Measurements from ENCODE around the gene KRTAP5-5. TPM values are rescaled to one million over a fixed set of nuclear protein-coding genes. Genes with fewer than 3 reads are reported as not detected.
"Not testable (repeated sequence)": the region's sequence is repeated elsewhere in the genome, so short reads cannot be mapped to it uniquely, and the experiment has no call there.

Gene KRTAP5-5
- total RNA-seq, 2 experiments from 2014 or later: not detected

DNA sequence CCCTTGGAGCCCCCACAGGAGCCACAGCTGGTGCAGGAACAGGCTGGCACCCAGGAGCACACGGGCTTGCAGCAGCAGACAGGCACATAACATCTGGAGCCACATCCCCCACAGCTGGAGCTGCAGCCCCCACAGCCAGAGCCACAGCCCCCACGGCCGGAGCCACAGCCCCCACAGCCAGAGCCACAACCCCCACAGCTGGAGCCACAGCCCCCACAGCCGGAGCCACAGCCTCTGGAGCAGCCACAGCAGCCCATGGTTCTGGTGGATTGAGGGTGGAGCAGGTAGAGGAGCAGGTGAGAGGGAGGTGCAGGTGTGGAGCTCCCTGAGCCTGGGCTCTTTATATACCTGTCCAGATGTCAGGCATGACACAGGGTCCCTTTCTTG lies 31.6 kb upstream of the KRTAP5-5 start, which contains the start of gene KRTAP5-2:
KRTAP5-2 (minus strand) TSS at position 301 of the 387 bp plus-strand sequence; CDS start at position 257, 44 bp downstream.
- CTCF ChIA-PET: interaction anchor here (0.8 to 1.0 kb wide), 2 partner anchors 23 to 41 kb away, joined by 3 read pairs; no protein-coding TSS in a partner anchor
- peaks cover 71% of the 10 kb centered on the region for H3K27me3 Mint-ChIP-seq
- H3K4me1 Mint-ChIP-seq: peaks cover 12% of the 10 kb centered on the region

DNA sequence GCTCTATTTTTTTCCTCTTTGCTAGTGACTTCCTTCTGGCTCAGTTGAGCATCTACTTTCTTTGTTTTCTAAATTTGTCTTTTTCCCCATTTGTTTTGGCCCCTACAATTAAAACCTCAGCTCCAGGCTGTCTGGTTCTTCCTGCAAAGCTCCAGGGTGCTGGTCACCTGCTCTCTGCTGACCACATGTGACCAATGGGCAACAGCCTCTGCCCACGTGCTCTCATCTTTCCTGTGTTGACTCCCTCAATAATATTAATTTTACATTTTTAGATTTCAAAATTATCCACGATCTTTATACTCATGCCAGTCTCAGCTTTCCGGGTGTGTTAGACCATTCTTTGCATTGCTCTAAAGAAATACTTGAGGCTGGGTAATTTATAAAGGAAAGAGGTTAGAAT lies 31.2 kb upstream of the KRTAP5-5 start:
- Mint-ChIP-seq H3K4me1 (peaks cover 12% of the 10 kb centered on the region), H3K27me3 (peaks cover 73% of the 10 kb centered on the region)
- H3K4me3 Mint-ChIP-seq; POLR2A ChIA-PET; DNase-seq; H3K27ac Mint-ChIP-seq; H3K36me3 Mint-ChIP-seq (ENCODE audit: low read depth); H3K9me3 Mint-ChIP-seq: not testable (repeated sequence)
- CTCF ChIA-PET: interaction anchor here (0.8 to 1.0 kb wide), 2 partner anchors 24 to 41 kb away, joined by 3 read pairs; no protein-coding TSS in a partner anchor

More for the DNA sequence above, 31.6 kb upstream of the KRTAP5-5 start, which contains the start of gene KRTAP5-2:
- no peaks in the 10 kb centered on the region for H3K36me3 Mint-ChIP-seq (ENCODE audit: low read depth)
- POLR2A ChIA-PET: no interaction called here
- no peaks in the 10 kb centered on the region for H3K9me3 Mint-ChIP-seq
- no peak within 1 kb of the TSS for H3K27ac Mint-ChIP-seq
- H3K4me3 Mint-ChIP-seq: no peak within 1 kb of the TSS
- DNase-seq: no peak

DNA sequence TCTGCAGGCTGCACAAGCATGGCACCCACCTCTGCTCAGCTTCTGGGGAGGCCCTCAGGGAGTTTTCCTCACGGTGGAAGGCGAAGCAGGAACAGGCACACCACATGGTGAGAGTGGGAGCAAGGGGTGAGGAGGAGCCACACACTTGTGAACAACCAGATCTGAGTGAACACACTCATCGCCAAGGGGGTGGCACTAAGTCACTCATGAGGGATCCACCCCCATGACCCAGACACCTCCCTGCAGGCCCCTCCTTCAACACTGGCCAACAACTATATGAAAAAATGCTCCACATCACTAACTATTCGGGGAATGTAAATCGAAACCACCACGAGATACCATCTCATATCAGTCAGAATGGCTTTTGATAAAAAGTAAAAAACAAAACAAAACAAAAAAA lies 30.8 kb upstream of the KRTAP5-5 start:
- H3K36me3 Mint-ChIP-seq (ENCODE audit: low read depth): no peaks in the 10 kb centered on the region
- POLR2A ChIA-PET: no interaction called here

DNA sequence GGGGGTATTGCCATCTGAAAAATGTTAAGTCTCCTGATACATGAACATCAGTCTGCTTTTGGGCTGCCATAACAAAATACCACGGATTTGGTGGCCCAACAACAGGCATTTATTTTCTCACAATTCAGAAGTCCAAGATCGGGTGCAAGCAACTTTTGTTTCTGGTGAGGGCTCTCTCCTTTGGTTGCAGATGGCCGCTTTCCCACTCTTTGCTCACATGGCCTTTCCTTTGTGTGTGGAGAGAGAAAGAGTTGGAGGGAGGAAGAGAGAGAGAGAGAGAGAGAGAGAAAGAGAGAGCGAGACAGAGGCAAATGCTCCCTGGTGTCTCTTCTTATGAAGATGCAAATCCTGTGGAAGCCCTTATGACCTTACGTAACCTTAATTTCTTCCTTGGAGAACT lies 28.9 kb upstream of the KRTAP5-5 start:
- POLR2A ChIA-PET: no interaction called here
- CTCF ChIA-PET: no interaction called here
- Mint-ChIP-seq H3K27ac (no peak overlapping the region), H3K27me3 (peaks cover 62% of the 10 kb centered on the region), H3K9me3 (no peaks in the 10 kb centered on the region), H3K4me1 (peaks cover 13% of the 10 kb centered on the region), H3K4me3 (no peak overlapping the region), H3K36me3 (ENCODE audit: low read depth) (no peaks in the 10 kb centered on the region)
- DNase-seq: no peak

More for the DNA sequence above, 30.8 kb upstream of the KRTAP5-5 start:
- CTCF ChIA-PET: interaction anchor here (0.7 to 1.0 kb wide), 3 partner anchors 24 to 212 kb away, joined by 3 to 7 read pairs (median 3); no protein-coding TSS in a partner anchor
- no peak overlapping the region for H3K4me3 Mint-ChIP-seq
- no peak for DNase-seq
- peaks cover 12% of the 10 kb centered on the region for H3K4me1 Mint-ChIP-seq
- H3K27ac Mint-ChIP-seq: no peak overlapping the region
- H3K9me3 Mint-ChIP-seq: no peaks in the 10 kb centered on the region
- H3K27me3 Mint-ChIP-seq: peaks cover 73% of the 10 kb centered on the region

DNA sequence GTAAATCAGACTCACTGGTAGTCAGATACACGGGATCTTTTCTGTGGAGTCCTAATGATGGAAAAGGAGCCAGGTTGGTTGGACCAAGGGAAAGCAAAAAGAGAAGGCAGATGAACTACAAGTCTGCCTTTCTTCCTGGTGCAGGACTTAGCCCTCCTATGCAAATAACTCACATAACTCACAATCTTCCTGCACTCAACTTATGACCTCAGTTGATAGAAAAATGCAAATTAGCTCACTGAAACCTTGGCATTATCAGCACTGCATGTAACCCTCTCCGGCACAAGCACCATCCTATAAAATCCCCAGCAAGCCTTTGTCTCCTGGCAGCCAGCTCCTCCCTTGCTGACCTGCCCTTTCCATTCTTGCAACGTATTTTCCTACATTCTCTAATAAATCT lies 27.9 kb upstream of the KRTAP5-5 start:
- H3K9me3 Mint-ChIP-seq; DNase-seq; H3K36me3 Mint-ChIP-seq (ENCODE audit: low read depth); POLR2A ChIA-PET; H3K4me3 Mint-ChIP-seq; CTCF ChIA-PET; H3K27ac Mint-ChIP-seq: not testable (repeated sequence)
- Mint-ChIP-seq H3K4me1 (peaks cover 18% of the 10 kb centered on the region), H3K27me3 (peaks cover 61% of the 10 kb centered on the region)

DNA sequence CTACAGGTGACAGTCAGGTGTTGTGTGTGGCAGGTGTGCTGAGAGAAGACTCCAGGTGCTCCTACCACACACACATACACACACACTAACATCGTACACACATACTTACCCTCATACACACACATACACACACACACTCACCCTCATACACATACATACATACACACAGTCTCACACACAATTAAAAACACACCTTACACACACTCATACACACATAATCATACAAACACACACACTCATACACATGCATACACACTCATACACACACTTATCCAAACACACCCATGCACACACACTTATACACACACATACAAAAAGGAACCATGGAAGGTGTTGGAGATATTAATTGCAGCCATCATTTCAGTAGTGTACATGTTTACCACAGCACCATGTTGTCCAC lies 25.9 kb upstream of the KRTAP5-5 start:
- Mint-ChIP-seq H3K27me3 (peaks cover 56% of the 10 kb centered on the region), H3K4me3 (no peak overlapping the region), H3K27ac (no peak overlapping the region), H3K36me3 (ENCODE audit: low read depth) (no peaks in the 10 kb centered on the region), H3K9me3 (no peaks in the 10 kb centered on the region), H3K4me1 (peaks cover 20% of the 10 kb centered on the region)
- CTCF ChIA-PET: no interaction called here
- POLR2A ChIA-PET: no interaction called here
- DNase-seq: no peak

DNA sequence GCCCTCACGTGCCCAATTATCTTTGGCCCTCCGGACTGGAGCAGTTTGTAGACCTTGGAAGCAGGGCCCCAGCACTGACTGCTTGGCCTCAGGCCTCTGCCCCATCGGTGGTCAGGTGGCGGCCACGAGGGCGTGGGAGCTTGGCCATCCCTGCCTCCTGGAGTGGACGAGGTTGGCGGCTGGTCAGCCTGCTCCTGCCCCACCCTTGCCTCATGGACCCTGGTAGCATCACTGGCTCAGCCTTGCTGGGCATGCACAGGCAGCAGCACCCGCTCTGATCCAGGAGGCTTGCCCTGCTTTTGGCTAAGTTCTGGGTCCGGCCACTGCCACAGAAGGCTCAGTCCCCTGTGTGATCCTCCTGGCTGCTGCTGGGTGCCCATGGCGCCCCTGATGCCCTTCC lies 25.4 kb upstream of the KRTAP5-5 start:
- Mint-ChIP-seq H3K27ac (no peak overlapping the region), H3K27me3 (peaks cover 51% of the 10 kb centered on the region), H3K4me1 (peaks cover 17% of the 10 kb centered on the region), H3K4me3 (no peak overlapping the region), H3K9me3 (no peaks in the 10 kb centered on the region), H3K36me3 (ENCODE audit: low read depth) (no peaks in the 10 kb centered on the region)
- POLR2A ChIA-PET: no interaction called here
- CTCF ChIA-PET: no interaction called here
- no peak for DNase-seq

DNA sequence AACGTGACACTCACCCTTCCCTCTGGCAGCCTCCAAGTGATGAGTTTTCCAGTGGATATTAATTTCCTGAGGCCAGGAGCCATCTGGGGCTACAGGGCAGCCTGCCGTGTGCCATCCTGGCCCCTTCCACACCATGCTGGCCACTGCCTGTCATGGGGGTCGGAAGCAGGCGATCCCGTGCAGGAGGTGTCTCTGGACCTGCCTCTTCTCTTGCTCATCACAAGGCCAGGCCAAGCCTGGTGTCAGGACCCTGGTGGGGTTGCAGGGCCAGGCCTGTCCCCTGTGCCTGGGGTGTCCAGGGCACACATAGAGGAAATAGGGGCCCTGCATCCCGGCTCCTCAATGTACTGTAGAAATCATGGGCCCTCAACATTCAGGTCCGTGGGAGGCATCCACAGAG lies 24.9 kb upstream of the KRTAP5-5 start:
- Mint-ChIP-seq H3K36me3 (ENCODE audit: low read depth) (no peaks in the 10 kb centered on the region), H3K27me3 (peaks cover 46% of the 10 kb centered on the region), H3K4me1 (peaks cover 17% of the 10 kb centered on the region), H3K4me3 (no peak overlapping the region), H3K9me3 (no peaks in the 10 kb centered on the region), H3K27ac (no peak overlapping the region)
- POLR2A ChIA-PET: interaction anchor here (0.9 kb wide), 1 partner anchor 30 kb away, joined by 4 read pairs; no protein-coding TSS in a partner anchor
- CTCF ChIA-PET: interaction anchor here (1.0 to 1.8 kb wide), 2 partner anchors 10 to 30 kb away, joined by 6 to 14 read pairs; no protein-coding TSS in a partner anchor
- no peak for DNase-seq

DNA sequence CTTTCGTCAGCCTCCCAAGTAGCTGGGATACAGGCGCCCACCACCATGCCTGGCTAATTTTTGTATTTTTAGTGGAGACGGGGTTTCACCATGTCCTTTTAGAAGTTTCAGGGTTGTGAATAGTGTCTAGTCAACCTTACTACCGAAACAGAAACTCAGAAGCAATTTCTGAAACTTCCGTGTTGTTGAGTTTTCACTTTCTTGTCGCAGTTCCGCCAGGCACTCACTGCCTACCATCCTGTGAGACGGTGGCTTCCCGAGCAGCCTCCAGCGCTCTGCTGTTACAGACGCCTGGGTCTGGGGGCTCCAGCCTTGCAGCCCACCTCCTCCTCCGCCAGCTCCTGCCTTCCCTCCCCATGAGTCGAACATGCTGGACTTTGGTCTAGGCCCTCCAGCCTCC lies 23.7 kb upstream of the KRTAP5-5 start:
- H3K27ac Mint-ChIP-seq: peak overlapping the region; percentile 68
- POLR2A ChIA-PET: interaction anchor here (0.9 kb wide), 1 partner anchor 31 kb away, joined by 4 read pairs; no protein-coding TSS in a partner anchor
- not testable (repeated sequence) for H3K36me3 Mint-ChIP-seq (ENCODE audit: low read depth); H3K9me3 Mint-ChIP-seq
- peaks cover 41% of the 10 kb centered on the region for H3K27me3 Mint-ChIP-seq
- peaks cover 17% of the 10 kb centered on the region for H3K4me1 Mint-ChIP-seq
- H3K4me3 Mint-ChIP-seq: peak overlapping the region; percentile 51
- peak; percentile 52 for DNase-seq
- CTCF ChIA-PET: interaction anchor here (1.0 to 1.8 kb wide), 2 partner anchors 11 to 31 kb away, joined by 6 to 14 read pairs; no protein-coding TSS in a partner anchor

DNA sequence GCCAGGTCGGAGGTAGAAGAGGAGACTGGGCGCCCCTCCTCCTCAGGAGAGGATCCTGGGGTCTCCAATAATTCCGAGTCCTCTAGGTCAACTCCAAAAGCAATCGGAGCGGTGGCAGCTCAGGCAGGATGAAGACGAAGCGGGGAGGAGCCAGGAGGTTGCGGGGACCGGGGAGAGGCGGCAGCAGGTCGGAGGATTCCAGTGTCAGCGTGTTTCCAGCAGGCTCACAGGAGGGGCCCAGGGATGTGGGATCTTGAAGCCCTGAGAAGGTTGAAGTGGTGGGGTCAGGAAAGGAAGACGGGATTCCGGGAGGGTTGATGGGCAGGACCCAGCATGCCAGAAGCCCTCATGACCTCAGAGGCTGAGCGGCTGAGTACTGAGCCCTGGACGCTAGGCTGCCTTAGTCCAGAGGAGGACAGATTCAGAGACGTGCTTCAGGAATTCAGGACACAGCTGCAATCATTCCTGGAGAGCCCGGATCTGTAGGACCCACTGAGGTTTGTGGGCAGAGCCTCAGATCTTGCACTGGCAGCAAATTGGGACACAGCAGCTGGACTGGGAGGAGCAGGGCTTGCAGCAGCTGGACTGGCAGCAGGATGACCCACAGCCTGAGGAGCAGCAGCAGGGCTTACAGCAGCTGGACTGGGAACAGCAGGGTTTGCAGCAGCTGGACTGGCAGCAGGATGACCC lies 22.3 kb upstream of the KRTAP5-5 start:
- CTCF ChIA-PET: interaction anchor here (1.8 kb wide), 1 partner anchor 12 kb away, joined by 6 read pairs; no protein-coding TSS in a partner anchor
- H3K36me3 Mint-ChIP-seq (ENCODE audit: low read depth); H3K9me3 Mint-ChIP-seq; POLR2A ChIA-PET; H3K27ac Mint-ChIP-seq; H3K4me3 Mint-ChIP-seq; DNase-seq: not testable (repeated sequence)
- H3K4me1 Mint-ChIP-seq: peaks cover 17% of the 10 kb centered on the region
- peaks cover 33% of the 10 kb centered on the region for H3K27me3 Mint-ChIP-seq

DNA sequence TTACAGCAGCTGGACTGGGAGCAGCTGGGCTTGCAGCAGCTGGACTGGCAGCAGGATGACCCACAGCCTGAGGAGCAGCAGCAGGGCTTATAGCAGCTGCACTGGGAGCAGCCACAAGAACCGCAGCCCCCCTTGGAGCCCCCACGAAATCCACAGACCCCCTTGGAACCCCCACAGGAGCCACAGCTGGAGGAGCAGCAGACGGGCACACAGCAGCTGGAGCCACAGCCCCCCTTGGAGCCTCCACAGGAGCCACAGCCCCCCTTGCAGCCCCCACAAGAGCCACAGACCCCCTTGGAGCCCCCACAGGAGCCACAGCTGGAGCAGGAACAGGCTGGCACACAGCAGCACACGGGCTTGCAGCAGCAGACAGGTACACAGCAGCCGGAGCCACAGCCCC lies 21.7 kb upstream of the KRTAP5-5 start:
- H3K9me3 Mint-ChIP-seq; H3K36me3 Mint-ChIP-seq (ENCODE audit: low read depth); DNase-seq; POLR2A ChIA-PET; H3K27ac Mint-ChIP-seq; H3K4me3 Mint-ChIP-seq: not testable (repeated sequence)
- H3K4me1 Mint-ChIP-seq: peaks cover 17% of the 10 kb centered on the region
- H3K27me3 Mint-ChIP-seq: peaks cover 30% of the 10 kb centered on the region
- CTCF ChIA-PET: interaction anchor here (1.8 kb wide), 1 partner anchor 13 kb away, joined by 6 read pairs; no protein-coding TSS in a partner anchor

DNA sequence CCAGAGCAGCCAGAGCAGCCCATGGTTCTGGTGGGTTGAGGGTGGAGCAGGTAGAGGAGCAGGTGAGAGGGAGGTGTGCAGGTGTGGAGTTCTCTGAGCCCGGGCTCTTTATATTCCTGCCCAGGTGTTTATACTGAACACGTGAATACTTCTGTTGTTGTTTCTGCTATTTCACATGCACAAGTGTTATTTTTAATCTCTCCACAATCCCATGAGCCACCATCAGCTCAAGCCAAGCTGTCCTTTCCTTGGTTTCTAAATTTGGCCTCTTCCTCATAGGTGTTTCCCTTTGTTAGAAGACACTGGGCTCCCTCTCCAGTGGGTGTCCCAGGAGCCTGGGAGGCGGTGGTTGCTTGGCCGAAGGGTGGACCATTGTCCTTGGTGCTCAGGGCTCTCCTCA lies 21.2 kb upstream of the KRTAP5-5 start, which contains the start of gene KRTAP5-3:
KRTAP5-3 (minus strand) TSS at position 101 of the 400 bp plus-strand sequence; CDS start at position 23, 78 bp downstream.
- Mint-ChIP-seq H3K36me3 (ENCODE audit: low read depth) (no peaks in the 10 kb centered on the region), H3K4me1 (peaks cover 17% of the 10 kb centered on the region), H3K27me3 (peaks cover 25% of the 10 kb centered on the region), H3K27ac (no peak within 1 kb of the TSS), H3K9me3 (no peaks in the 10 kb centered on the region), H3K4me3 (no peak within 1 kb of the TSS)
- CTCF ChIA-PET: interaction anchor here (1.8 kb wide), 1 partner anchor 13 kb away, joined by 6 read pairs; no protein-coding TSS in a partner anchor
- no peak for DNase-seq
- POLR2A ChIA-PET: no interaction called here

DNA sequence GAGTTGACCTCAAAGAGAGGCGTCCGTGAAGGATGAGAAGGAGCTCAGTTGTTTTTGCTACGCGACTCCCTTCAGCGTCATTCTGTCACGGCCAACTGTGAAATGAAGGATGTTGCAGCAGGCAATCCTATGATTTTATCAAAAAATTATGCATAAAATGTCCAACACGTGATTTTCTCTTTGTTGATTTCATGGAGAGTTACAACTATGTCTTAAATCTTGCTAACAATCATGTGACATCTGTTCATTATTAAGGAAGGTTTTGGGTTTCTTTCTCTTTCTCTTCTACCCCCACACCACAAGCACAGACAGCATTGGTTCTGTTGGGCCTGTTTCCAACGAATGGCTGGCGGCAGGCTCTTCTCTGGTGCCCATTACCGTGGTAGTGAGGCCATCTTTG lies 11.3 kb upstream of the KRTAP5-5 start:
- H3K36me3 Mint-ChIP-seq (ENCODE audit: low read depth): no peaks in the 10 kb centered on the region
- peaks cover 7% of the 10 kb centered on the region for H3K4me1 Mint-ChIP-seq
- CTCF ChIA-PET: interaction anchor here (1.1 to 1.5 kb wide), 5 partner anchors 8 to 71 kb away, joined by 3 to 6 read pairs (median 3); no protein-coding TSS in a partner anchor
- POLR2A ChIA-PET: no interaction called here
- no peak for DNase-seq
- no peak overlapping the region for H3K4me3 Mint-ChIP-seq
- no peak overlapping the region for H3K27ac Mint-ChIP-seq
- H3K27me3 Mint-ChIP-seq: peaks cover 19% of the 10 kb centered on the region
- no peaks in the 10 kb centered on the region for H3K9me3 Mint-ChIP-seq
